DMS153 treated with DMSO at 0.1 percent for 48 hours (cell line): ENCODE measurements around the gene DERL3.

Experiments used
- DNase-seq: peaks from one replicate; lab custom pipeline; 2025; ENCODE audit not compliant: unreplicated experiment; lab: John Stamatoyannopoulos, UW

Gene DERL3

GRCh38 chr22:23832226-23833016, 6.4 kb downstream of the DERL3 start:
- DNase-seq = no peak

GRCh38 chr22:23831781-23832180, 7.0 kb downstream of the DERL3 start:
- DNase-seq = no peak

DNA sequence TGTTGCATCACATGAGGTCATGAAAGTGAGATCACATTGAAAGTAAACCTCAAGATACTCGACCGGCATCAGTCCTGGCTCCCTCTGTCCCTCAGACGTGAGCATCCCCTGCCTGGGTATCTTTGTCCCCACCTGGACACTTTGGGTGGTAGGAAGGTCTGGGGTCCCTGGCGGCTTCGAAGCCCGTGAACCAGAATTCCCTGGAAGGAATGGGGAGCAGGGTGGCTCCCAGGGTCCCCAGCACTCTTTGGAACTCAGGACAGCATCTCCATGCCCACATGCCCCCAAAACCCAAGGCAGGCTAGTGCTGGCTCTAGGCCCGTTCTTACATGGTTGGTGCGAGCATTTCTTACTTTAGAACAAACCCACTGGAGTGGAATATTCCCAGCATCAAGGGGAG, 7.5 kb downstream of the DERL3 start:
- DNase-seq = no peak

DNA sequence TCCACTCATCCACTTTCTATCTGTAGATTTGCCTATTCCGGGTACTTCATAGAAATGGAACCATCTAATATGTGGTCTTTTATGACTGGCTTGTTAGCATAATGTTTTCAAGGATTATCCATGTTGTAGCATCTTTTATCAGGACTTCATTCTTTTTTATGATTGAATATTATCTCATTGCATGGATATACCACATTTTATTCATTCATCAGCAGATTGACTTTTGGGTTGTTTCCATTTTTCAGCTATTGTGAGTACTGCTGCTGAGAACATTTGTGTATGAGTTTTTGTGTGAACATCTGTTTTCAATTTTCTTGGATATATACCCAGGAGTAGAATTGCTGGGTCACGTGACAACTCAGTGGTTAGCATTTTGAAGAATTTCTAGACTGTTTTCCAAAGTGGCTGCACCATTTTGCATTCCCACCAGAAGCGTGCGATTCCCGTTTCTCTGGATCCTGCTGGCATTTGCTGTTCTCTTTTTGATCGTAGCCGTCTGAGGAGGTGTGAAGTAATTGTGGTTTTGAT, 8.9 kb downstream of the DERL3 start:
- DNase-seq = no peak

GRCh38 chr22:23828800-23829680, 9.8 kb downstream of the DERL3 start:
- DNase-seq = no peak

DNA sequence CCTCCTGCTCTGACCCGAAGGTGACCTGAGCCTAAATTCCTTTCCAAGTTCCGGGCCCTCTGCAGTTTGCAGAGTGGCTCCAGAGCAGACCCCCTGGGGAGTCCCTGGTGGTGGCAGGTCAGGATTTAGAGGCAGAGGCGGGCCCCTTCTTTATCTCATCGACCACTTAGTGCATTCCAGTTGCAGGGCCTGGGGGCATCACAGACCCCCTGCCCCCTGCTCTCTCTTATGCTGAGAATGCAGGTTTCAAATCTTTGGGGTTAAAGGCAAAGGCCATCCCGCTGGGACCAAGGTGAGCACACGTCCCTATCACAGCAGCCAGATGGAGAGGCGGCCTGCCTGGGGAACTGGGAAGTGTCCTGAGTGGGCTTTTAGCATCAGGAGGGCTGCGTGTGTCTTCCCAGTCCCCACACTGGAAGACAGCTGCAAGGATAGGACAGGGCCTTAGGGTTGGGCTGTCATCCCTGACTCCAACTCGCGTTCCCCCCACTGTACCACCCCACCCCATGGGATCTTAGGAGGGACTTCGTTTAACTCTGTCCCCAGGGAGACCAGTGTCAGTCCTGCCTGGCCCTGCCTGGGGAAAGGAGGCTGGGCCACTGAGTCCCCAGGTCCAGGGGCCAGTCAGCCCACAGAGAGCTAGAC, 11.3 kb downstream of the DERL3 start:
- DNase-seq = no peak

- DNase-seq = no peak
Measured at GRCh38 chr22:23826510-23827350, 12.1 kb downstream of the DERL3 start.

GRCh38 chr22:23825246-23825905, 13.4 kb downstream of the DERL3 start:
- DNase-seq = no peak

- DNase-seq = no peak
Measured at GRCh38 chr22:23824476-23825245, 14.1 kb downstream of the DERL3 start.

DNA sequence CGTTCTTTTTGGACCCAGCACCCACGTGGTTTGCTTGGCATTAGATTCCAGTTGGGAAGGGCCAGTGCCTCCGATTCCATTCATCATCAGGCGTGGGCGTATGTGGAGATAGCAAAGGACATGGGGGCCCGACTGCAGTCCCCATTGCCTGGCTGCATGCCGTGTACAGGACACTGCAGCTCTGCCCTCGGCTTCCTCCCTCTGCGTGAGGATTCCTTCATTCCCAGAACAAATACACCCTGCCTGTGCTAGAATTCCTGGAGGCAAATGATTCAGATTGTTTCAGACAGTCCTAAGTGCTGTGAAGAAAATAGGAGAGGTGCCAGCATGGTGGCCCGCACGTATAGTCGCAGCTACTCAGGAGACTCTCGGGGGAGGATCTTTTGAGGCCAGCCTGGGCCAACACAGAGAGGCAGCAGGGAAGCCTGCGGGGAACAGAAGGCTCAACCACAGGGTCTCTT, 15.4 kb downstream of the DERL3 start:
- DNase-seq = no peak

- DNase-seq = no peak
Measured at GRCh38 chr22:23822101-23822671, 16.6 kb downstream of the DERL3 start.

DNA sequence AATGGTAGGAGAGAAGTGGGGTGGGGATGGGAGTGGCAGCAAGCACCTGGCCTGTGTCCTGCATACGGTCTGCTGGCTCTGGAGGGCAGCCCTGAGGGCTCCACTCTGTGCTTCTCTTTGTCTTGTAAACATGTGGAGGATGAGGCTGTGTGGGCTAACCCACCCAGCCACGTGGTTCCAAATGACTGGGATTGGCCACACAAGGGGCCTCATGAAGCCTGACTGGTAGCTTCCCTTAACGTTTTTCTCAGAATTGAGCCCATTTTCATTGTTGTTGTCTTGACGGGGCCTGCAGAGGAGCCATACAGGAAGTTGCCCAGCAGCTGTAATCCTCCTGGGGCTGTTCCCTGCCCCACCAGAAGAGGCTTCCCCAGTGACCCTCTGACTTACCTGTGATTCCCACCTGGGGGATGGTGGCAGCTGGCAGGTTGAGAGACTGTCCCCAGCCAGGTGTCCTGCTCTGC, 18.0 kb downstream of the DERL3 start:
- no peak for DNase-seq

GRCh38 chr22:23818541-23818940, 20.3 kb downstream of the DERL3 start:
- DNase-seq = no peak

DNA sequence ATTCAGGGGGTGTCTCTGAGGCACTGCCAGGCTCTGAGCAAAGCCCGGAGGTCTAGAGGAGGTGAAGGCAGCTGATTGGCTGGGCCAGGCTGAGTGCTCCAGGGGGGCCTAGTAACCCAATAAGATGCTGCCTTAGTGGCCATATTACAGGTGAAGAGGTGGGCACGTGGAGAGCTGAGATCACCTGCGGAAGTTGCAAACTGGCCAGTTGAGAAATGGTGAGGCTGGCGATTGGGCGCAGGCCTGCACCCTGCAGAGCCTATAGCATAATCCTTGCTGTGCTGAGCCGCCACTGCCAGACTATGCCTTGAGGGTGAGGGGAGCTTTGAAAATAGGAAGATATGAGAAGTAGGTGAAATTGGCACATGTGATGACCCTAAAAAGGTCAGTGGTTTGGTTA, 21.7 kb downstream of the DERL3 start:
- DNase-seq = no peak

- DNase-seq = no peak
Measured at GRCh38 chr22:23816156-23816976, 22.4 kb downstream of the DERL3 start.

- DNase-seq = no peak
Measured at GRCh38 chr22:23815541-23816155, 23.2 kb downstream of the DERL3 start.

- DNase-seq = no peak
Measured at GRCh38 chr22:23812378-23812777, 26.4 kb downstream of the DERL3 start.
